Superior temporal gyrus (tissue), 1 donor: Measurements from ENCODE around the gene CHKB.
"Not testable (repeated sequence)": the region's sequence is repeated elsewhere in the genome, so short reads cannot be mapped to it uniquely, and the experiment has no call there.

ENCODE experiments used
- DNase-seq: peaks from one replicate; pipeline ENCODE4 v3.0.0-alpha.2; 2016; ENCODE audit errors: extremely low spot score

The CHKB gene

GRCh38 chr22:50612528-50613221 is 30.0 kb upstream of the CHKB start:
- DNase-seq, result no peak

- DNase-seq, result no peak
Observed at GRCh38 chr22:50612168-50612527, 29.5 kb upstream of the CHKB start.

- DNase-seq, result no peak
Observed at GRCh38 chr22:50611341-50612060, 28.9 kb upstream of the CHKB start.

GRCh38 chr22:50610581-50610980 is 27.9 kb upstream of the CHKB start:
- DNase-seq, result no peak

- no peak for DNase-seq
Observed at GRCh38 chr22:50610041-50610451, 27.4 kb upstream of the CHKB start.

GRCh38 chr22:50609599-50609998 is 26.9 kb upstream of the CHKB start:
- no peak for DNase-seq

- DNase-seq, result no peak
Observed at GRCh38 chr22:50608996-50609395, 26.3 kb upstream of the CHKB start.

- DNase-seq, result not testable (repeated sequence)
Observed at GRCh38 chr22:50608058-50608840, 25.6 kb upstream of the CHKB start.

GRCh38 chr22:50607659-50608020 is 25.0 kb upstream of the CHKB start:
- no peak for DNase-seq

- no peak for DNase-seq
Observed at GRCh38 chr22:50606946-50607658, 24.5 kb upstream of the CHKB start.

GRCh38 chr22:50606165-50606945 is 23.7 kb upstream of the CHKB start:
- DNase-seq, result no peak

GRCh38 chr22:50605613-50606074 is 23.0 kb upstream of the CHKB start:
- DNase-seq, result no peak

- DNase-seq, result no peak
Observed at GRCh38 chr22:50605002-50605612, 22.5 kb upstream of the CHKB start.

- no peak for DNase-seq
Observed at GRCh38 chr22:50604256-50605001, 21.8 kb upstream of the CHKB start.

GRCh38 chr22:50603511-50604255 is 21.0 kb upstream of the CHKB start:
- DNase-seq, result no peak

- no peak for DNase-seq
Observed at GRCh38 chr22:50602338-50602700, 19.7 kb upstream of the CHKB start.

- no peak for DNase-seq
Observed at GRCh38 chr22:50601669-50602337, 19.2 kb upstream of the CHKB start.

- no peak for DNase-seq
Observed at GRCh38 chr22:50600967-50601668, 18.5 kb upstream of the CHKB start.
